Cardiac fibroblast (primary cell): Measurements from ENCODE around the gene CIAO2A.
"Not testable (repeated sequence)": the region's sequence is repeated elsewhere in the genome, so short reads cannot be mapped to it uniquely, and the experiment has no call there.

ENCODE experiments used
- DNase-seq, 2 donors: peaks; one replicate each; pipeline versions ENCODE4 v3.0.0 to v3.0.0-alpha.2; 2010; ENCODE audit warnings: low read depth in 2 of 2
- H3K4me3 ChIP-seq, 2 donors: replicated peaks in 1 of 2; 1 replicate in 1 of 2; 2 replicates in 1 of 2; pipeline ENCODE4 v1.5.1; 2011; ENCODE audit warnings: low read depth in 2 of 2, low read length in 2 of 2, mild to moderate bottlenecking in 2 of 2, moderate library complexity in 1 of 2
- TF ChIP-seq, protein P1 (sequence below): IDR thresholded peaks from one replicate; pipeline ENCODE4 v1.5.1; 2011; ENCODE audit warnings: low read depth, mild to moderate bottlenecking, low read length, inconsistent platforms

The CIAO2A gene

DNA sequence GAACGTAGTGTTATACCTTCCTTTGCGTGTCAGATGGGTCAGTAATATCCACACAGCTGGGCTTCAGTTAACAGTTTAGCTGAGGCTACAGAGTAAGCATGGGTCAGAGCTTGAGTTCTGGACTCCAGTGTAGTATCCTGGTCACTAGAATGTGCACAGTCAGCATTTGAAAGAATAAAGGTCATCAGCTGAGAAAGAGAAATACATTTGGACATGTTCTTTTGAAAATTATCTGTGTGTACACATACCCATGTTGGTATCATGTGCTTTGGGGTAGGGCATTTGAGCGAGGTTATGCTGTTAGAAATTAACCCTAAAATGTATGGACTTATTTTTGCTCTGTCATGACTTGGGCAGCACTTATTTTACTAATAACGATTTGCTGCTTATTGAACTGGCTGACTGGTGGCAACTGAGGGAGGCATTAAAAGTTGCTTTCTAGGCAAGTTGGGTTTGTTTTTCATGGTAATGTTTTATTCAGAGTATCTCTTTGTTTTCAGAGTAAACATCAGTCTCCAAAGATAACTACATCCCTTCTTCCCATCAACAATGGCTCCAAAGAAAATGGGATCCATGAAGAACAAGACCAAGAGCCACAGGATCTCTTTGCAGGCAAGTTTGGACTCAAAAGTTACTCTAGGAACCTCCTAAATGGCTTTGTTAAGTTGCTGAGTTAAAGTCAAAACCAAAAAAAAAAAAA lies 18.6 kb upstream of the CIAO2A start:
- DNase-seq = no peak
- TF ChIP-seq, protein P1, sequence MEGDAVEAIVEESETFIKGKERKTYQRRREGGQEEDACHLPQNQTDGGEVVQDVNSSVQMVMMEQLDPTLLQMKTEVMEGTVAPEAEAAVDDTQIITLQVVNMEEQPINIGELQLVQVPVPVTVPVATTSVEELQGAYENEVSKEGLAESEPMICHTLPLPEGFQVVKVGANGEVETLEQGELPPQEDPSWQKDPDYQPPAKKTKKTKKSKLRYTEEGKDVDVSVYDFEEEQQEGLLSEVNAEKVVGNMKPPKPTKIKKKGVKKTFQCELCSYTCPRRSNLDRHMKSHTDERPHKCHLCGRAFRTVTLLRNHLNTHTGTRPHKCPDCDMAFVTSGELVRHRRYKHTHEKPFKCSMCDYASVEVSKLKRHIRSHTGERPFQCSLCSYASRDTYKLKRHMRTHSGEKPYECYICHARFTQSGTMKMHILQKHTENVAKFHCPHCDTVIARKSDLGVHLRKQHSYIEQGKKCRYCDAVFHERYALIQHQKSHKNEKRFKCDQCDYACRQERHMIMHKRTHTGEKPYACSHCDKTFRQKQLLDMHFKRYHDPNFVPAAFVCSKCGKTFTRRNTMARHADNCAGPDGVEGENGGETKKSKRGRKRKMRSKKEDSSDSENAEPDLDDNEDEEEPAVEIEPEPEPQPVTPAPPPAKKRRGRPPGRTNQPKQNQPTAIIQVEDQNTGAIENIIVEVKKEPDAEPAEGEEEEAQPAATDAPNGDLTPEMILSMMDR = no peak
- no peak overlapping the region for H3K4me3 ChIP-seq

GRCh38 chr15:64111679-64112050 lies 18.0 kb upstream of the CIAO2A start:
- TF ChIP-seq, protein P1 = no peak
- no peak for DNase-seq
- no peak overlapping the region for H3K4me3 ChIP-seq

- H3K4me3 ChIP-seq = no peak overlapping the region
- TF ChIP-seq, protein P1 = no peak
- DNase-seq = no peak
Measured at GRCh38 chr15:64110950-64111678, 17.5 kb upstream of the CIAO2A start.

DNA sequence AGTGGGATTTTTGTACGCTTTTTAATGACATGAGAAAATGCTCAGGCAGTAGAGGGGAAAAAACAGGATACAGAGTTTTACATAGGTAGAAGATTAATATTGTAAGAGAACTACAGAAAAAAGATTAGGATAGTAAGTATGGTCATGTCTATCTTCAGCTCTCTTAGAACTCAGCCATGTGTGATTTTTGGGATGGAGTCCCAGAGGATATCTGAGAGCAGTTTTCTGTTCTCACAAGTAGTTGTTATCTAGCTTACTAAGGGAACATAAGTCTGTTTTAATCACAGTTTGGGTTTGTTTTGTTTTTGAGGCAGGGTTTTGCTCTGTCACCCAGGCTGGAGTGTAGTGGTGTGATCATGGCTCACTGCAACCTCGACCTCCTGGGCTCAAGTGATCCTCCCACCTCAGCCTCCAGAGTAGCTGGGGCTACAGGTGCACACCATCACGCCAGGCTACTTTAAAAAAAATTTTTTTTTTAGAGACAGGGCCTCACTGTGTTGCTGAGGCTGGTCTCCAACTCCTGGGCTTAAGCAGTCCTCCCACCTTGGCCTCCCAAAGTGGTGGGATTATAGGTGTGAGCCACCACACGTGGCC lies 16.6 kb upstream of the CIAO2A start:
- DNase-seq = peak in 1 of 2 donors; percentile 24
- not testable (repeated sequence) for H3K4me3 ChIP-seq

GRCh38 chr15:64107337-64107736 lies 13.7 kb upstream of the CIAO2A start:
- no peak overlapping the region for H3K4me3 ChIP-seq
- TF ChIP-seq, protein P1 = no peak
- DNase-seq = no peak

- TF ChIP-seq, protein P1 = no peak
- DNase-seq = peak; percentile 77 to 90
- no peak overlapping the region for H3K4me3 ChIP-seq
Measured at GRCh38 chr15:64105113-64105704, 11.6 kb upstream of the CIAO2A start.

DNA sequence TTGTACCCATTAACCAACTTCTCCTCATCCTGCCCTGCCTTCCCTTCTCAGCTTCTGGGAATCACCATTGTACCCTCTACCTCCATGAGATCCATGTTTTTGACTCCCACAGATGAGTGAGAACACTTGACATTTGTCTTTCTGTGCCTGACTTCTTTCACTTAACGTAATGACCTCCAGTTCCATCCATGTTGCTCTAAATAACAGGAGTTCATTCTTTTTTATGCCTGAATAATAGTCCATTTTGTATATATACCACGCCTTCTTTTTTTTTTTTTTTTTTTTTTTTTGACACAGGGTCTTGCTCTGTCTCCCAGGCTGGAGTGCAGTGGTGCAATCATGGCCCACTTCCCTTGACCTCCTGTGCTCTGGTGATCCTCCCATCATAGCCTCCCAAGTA lies 8.9 kb upstream of the CIAO2A start:
- DNase-seq = no peak
- no peak overlapping the region for H3K4me3 ChIP-seq
- TF ChIP-seq, protein P1 = no peak
